Hematopoietic multipotent progenitor cell treated with erythropoietin and hydrocortisone succinate and interleukin-3 and kit ligand, for 4 days (in vitro differentiated cells): Measurements from ENCODE around the gene COASY.

Experiments
- DNase-seq: peaks from one replicate; pipeline ENCODE4 v3.0.0-alpha.2; 2015

The COASY gene

GRCh38 chr17:42561897-42562387 lies at the start of gene COASY:
Gene COASY (plus strand): TSS chr17:42562148. CDS start chr17:42562623, 475 bp downstream.
- DNase-seq = peak; percentile 98

- DNase-seq = no peak
These were observed 49.7 kb upstream of the COASY start for GRCh38 chr17:42512246-42512645.

- DNase-seq = no peak
These were observed 49.2 kb upstream of the COASY start for GRCh38 chr17:42512733-42513251.

GRCh38 chr17:42513686-42514085 lies 48.3 kb upstream of the COASY start:
- DNase-seq = no peak

- no peak for DNase-seq
These were observed 47.7 kb upstream of the COASY start for GRCh38 chr17:42514279-42514678.

- DNase-seq = no peak
These were observed 47.1 kb upstream of the COASY start for GRCh38 chr17:42514867-42515266.

GRCh38 chr17:42517516-42517915 lies 44.4 kb upstream of the COASY start:
- DNase-seq = peak; percentile 91

GRCh38 chr17:42518046-42518754 lies 43.7 kb upstream of the COASY start:
- peak; percentile 78 for DNase-seq

- DNase-seq = peak; percentile 98
These were observed 43.0 kb upstream of the COASY start for GRCh38 chr17:42518755-42519545.

GRCh38 chr17:42519546-42520491 lies 42.1 kb upstream of the COASY start:
- peak; percentile 70 for DNase-seq

GRCh38 chr17:42520540-42520951 lies 41.4 kb upstream of the COASY start:
- peak; percentile 72 for DNase-seq

- DNase-seq = no peak
These were observed 40.9 kb upstream of the COASY start for GRCh38 chr17:42521036-42521435.

- no peak for DNase-seq
These were observed 40.2 kb upstream of the COASY start for GRCh38 chr17:42521666-42522262.

GRCh38 chr17:42522263-42522790 lies 39.6 kb upstream of the COASY start:
- no peak for DNase-seq

- no peak for DNase-seq
These were observed 39.1 kb upstream of the COASY start for GRCh38 chr17:42522798-42523278.

- DNase-seq = no peak
These were observed 36.7 kb upstream of the COASY start for GRCh38 chr17:42525221-42525620.

- DNase-seq = no peak
These were observed 35.9 kb upstream of the COASY start for GRCh38 chr17:42526031-42526444.

GRCh38 chr17:42527932-42528331 lies 34.0 kb upstream of the COASY start:
- DNase-seq = no peak

GRCh38 chr17:42529061-42529460 lies 32.9 kb upstream of the COASY start:
- no peak for DNase-seq

GRCh38 chr17:42530952-42531454 lies 30.9 kb upstream of the COASY start:
- no peak for DNase-seq
